Measurements from ENCODE around the gene DHH. TPM values are rescaled to one million over a fixed set of nuclear protein-coding genes. Genes with fewer than 3 reads are reported as not detected.
"Not testable (repeated sequence)": the region's sequence is repeated elsewhere in the genome, so short reads cannot be mapped to it uniquely, and the experiment has no call there.

Gene DHH
- total RNA-seq, 1 donor from 2014 or later = 1.5 TPM

GRCh38 chr12:49129332-49130150 is 34.9 kb upstream of the DHH start:
- intact Hi-C loops (cut with DNase I) = no loop called here
- H3K4me1 ChIP-seq = peaks cover 42% of the 10 kb centered on the region
- H3K36me3 ChIP-seq = peaks cover 35% of the 10 kb centered on the region
- ATAC-seq = no peak
- no peak for DNase-seq
- H3K9me3 ChIP-seq = no peaks in the 10 kb centered on the region
- H3K4me3 ChIP-seq = peak overlapping the region; percentile 80
- TF ChIP-seq CTCF (IDR thresholded peaks at IDR 0.05) = no peak
- peak overlapping the region; percentile 99 for H3K27ac ChIP-seq
- H3K27me3 ChIP-seq (ENCODE audit: low read depth) = no peaks in the 10 kb centered on the region

GRCh38 chr12:49127971-49128370 is 33.4 kb upstream of the DHH start:
- H3K9me3 ChIP-seq; ATAC-seq; H3K27ac ChIP-seq; H3K4me3 ChIP-seq; intact Hi-C loops (cut with DNase I); DNase-seq; H3K27me3 ChIP-seq (ENCODE audit: low read depth): not testable (repeated sequence)
- Histone ChIP-seq H3K36me3 (peaks cover 35% of the 10 kb centered on the region), H3K4me1 (peaks cover 37% of the 10 kb centered on the region)

GRCh38 chr12:49126852-49127763 is 32.5 kb upstream of the DHH start:
- DNase-seq (no peak), ATAC-seq (no peak)
- Histone ChIP-seq H3K27ac (no peak overlapping the region), H3K36me3 (peaks cover 35% of the 10 kb centered on the region), H3K27me3 (ENCODE audit: low read depth) (no peaks in the 10 kb centered on the region), H3K4me1 (peaks cover 28% of the 10 kb centered on the region), H3K9me3 (no peaks in the 10 kb centered on the region), H3K4me3 (no peak overlapping the region)
- intact Hi-C loops (cut with DNase I) = no loop called here
- TF ChIP-seq CTCF (IDR thresholded peaks at IDR 0.05) = no peak

- Histone ChIP-seq H3K27ac (no peak overlapping the region), H3K27me3 (ENCODE audit: low read depth) (no peaks in the 10 kb centered on the region), H3K9me3 (no peaks in the 10 kb centered on the region), H3K4me1 (no peaks in the 10 kb centered on the region), H3K36me3 (no peaks in the 10 kb centered on the region), H3K4me3 (no peak overlapping the region)
- peak; percentile 65 for TF ChIP-seq CTCF (IDR thresholded peaks at IDR 0.05)
- intact Hi-C loops (cut with DNase I) = no loop called here
- DNase-seq (no peak), ATAC-seq (peak; percentile 79 to 90)
Measured at GRCh38 chr12:49121047-49121696, 26.6 kb upstream of the DHH start.

GRCh38 chr12:49111206-49111605 is 16.6 kb upstream of the DHH start:
- no peak for TF ChIP-seq CTCF (IDR thresholded peaks at IDR 0.05)
- H3K4me1 ChIP-seq = peaks cover 38% of the 10 kb centered on the region
- intact Hi-C loops (cut with DNase I) = no loop called here
- H3K9me3 ChIP-seq = no peaks in the 10 kb centered on the region
- peaks cover 11% of the 10 kb centered on the region for H3K36me3 ChIP-seq
- H3K4me3 ChIP-seq = peak overlapping the region; percentile 82
- no peaks in the 10 kb centered on the region for H3K27me3 ChIP-seq (ENCODE audit: low read depth)
- ATAC-seq = no peak
- no peak for DNase-seq
- H3K27ac ChIP-seq = peak overlapping the region; percentile 95
